Keratinocyte (primary cell): ENCODE measurements around the gene NCOA7. TPM values are rescaled to one million over a fixed set of nuclear protein-coding genes. Genes with fewer than 3 reads are reported as not detected.
"Not testable (repeated sequence)": the region's sequence is repeated elsewhere in the genome, so short reads cannot be mapped to it uniquely, and the experiment has no call there.

ENCODE experiments used
- DNase-seq: peaks from one replicate; pipeline ENCODE4 v3.0.0-alpha.2; 2011; ENCODE audit warnings: low read depth, missing footprints, low spot score
- FAIRE-seq: peaks from 2 replicates; lab custom pipeline; 2011; peaks lifted over from hg19 to GRCh38; lab: Jason Lieb, UNC
- H2AFZ ChIP-seq: 2 replicates; pipeline ENCODE4 v1.6.0; 2012; ENCODE audit warnings: low read length, control low read depth, inconsistent platforms; ENCODE audit not compliant: control insufficient read depth
- H3K27ac ChIP-seq: 2 replicates; pipeline ENCODE4 v1.5.1; 2011; ENCODE audit warnings: low read length; ENCODE audit not compliant: control insufficient read depth, insufficient read depth
- H3K27me3 ChIP-seq: 3 replicates; pipeline ENCODE4 v1.6.0; 2011; ENCODE audit warnings: low read length; ENCODE audit not compliant: control insufficient read depth, insufficient read depth; ENCODE audit errors: extremely low read depth
- H3K36me3 ChIP-seq, 2 experiments: 2 replicates in 1 of 2; 3 replicates in 1 of 2; pipeline ENCODE4 v1.5.1; 2011; ENCODE audit warnings: low read length in 2 of 2, mild to moderate bottlenecking in 1 of 2; ENCODE audit not compliant: control insufficient read depth in 2 of 2, insufficient read depth in 2 of 2; ENCODE audit errors: extremely low read depth in 1 of 2
- H3K4me1 ChIP-seq: 3 replicates; pipeline ENCODE4 v1.5.1; 2011; ENCODE audit warnings: low read length; ENCODE audit not compliant: control insufficient read depth, insufficient read depth; ENCODE audit errors: extremely low read depth
- H3K4me2 ChIP-seq: 3 replicates; pipeline ENCODE4 v1.6.0; 2011; ENCODE audit warnings: low read depth, low read length; ENCODE audit not compliant: control insufficient read depth, insufficient read depth; ENCODE audit errors: extremely low read depth
- H3K4me3 ChIP-seq, 3 experiments: fragments of 200-600 bp in 1 of 3; sonication (generic) in 1 of 3; 2 replicates in 2 of 3; 3 replicates in 1 of 3; pipeline ENCODE4 v1.5.1; 2011 to 2016; ENCODE audit warnings: low read length in 3 of 3, mild to moderate bottlenecking in 3 of 3, control low read depth in 2 of 3, inconsistent platforms in 1 of 3, low read depth in 1 of 3, mixed read lengths in 1 of 3, mixed run types in 1 of 3, moderate library complexity in 1 of 3; ENCODE audit not compliant: control insufficient read depth in 2 of 3, insufficient read depth in 2 of 3; ENCODE audit errors: extremely low read depth in 1 of 3
- H3K79me2 ChIP-seq: 2 replicates; pipeline ENCODE4 v1.6.0; 2012; ENCODE audit warnings: low read length; ENCODE audit not compliant: control insufficient read depth, insufficient read depth
- H3K9ac ChIP-seq: 3 replicates; pipeline ENCODE4 v1.6.0; 2011; ENCODE audit warnings: low read length; ENCODE audit not compliant: control insufficient read depth, insufficient read depth; ENCODE audit errors: extremely low read depth
- H3K9me1 ChIP-seq: 3 replicates; pipeline ENCODE4 v1.6.0; 2011; ENCODE audit warnings: low read length; ENCODE audit not compliant: control insufficient read depth, insufficient read depth; ENCODE audit errors: extremely low read depth
- H3K9me3 ChIP-seq: 2 replicates; pipeline ENCODE4 v1.5.1; 2012; ENCODE audit warnings: low read depth, low read length; ENCODE audit not compliant: control insufficient read depth
- H4K20me1 ChIP-seq: 3 replicates; pipeline ENCODE4 v1.6.0; 2011; ENCODE audit warnings: low read length; ENCODE audit not compliant: control insufficient read depth, insufficient read depth; ENCODE audit errors: extremely low read depth
- CTCF ChIP-seq, 3 experiments: IDR thresholded peaks in 1 of 3; conservative IDR thresholded peaks in 1 of 3; optimal IDR thresholded peaks in 1 of 3; 2 replicates in 2 of 3; 3 replicates in 1 of 3; pipeline versions ENCODE3 to v1.5.1; 2011; ENCODE audit warnings: low read length in 3 of 3, mild to moderate bottlenecking in 3 of 3, moderate library complexity in 2 of 3, control low read depth in 1 of 3, inconsistent platforms in 1 of 3; ENCODE audit not compliant: insufficient read depth in 2 of 3; ENCODE audit errors: extremely low read depth in 1 of 3
- EZH2 ChIP-seq: IDR thresholded peaks from one replicate; pipeline ENCODE4 v1.6.1; 2012; ENCODE audit warnings: inconsistent platforms, mild to moderate bottlenecking, low read length, moderate library complexity
- dilution Hi-C: fragments of 300-500 bp; cut with MboI; formaldehyde crosslinking; loops from one replicate; pipeline ENCODE4 v1.7.0; 2020; ENCODE audit warnings: low sequenced_read_pairs; ENCODE audit not compliant: extremely low pct_ligation_motif_present
- polyA plus RNA-seq, 5 experiments: library from polyadenylated mRNA; depleted of rRNA in 3 of 5; stranded (reverse) in 3 of 5; stranded (forward) in 1 of 5; unstranded in 1 of 5; fragments of >200 nt; gene quantifications; 1 replicate in 1 of 5; 2 replicates in 3 of 5; 3 replicates in 1 of 5; pipeline versions ENCODE4 v1.2.1 to v1.2.3, GENCODE V29; 2011 to 2012; ENCODE audit warnings: missing spikeins in 2 of 5, low read depth in 1 of 5, low replicate concordance in 1 of 5

The NCOA7 gene
- polyA plus RNA-seq, 1 donor (not counting 4 experiments of a cell fraction or from before 2014, with no cell fraction given), result 20.5 TPM

GRCh38 chr6:125970760-125971159 lies 180.0 kb downstream of the NCOA7 start:
- H3K9me3 ChIP-seq, result no peaks in the 10 kb centered on the region
- H3K4me3 ChIP-seq, result no peak overlapping the region
- H3K27ac ChIP-seq, result no peak overlapping the region
- H2AFZ ChIP-seq, result no peak overlapping the region
- no peaks in the 10 kb centered on the region for H4K20me1 ChIP-seq
- H3K9ac ChIP-seq, result no peak overlapping the region
- FAIRE-seq, result no peak
- no peaks in the 10 kb centered on the region for H3K27me3 ChIP-seq
- no peaks in the 10 kb centered on the region for H3K9me1 ChIP-seq
- no peaks in the 10 kb centered on the region for H3K4me1 ChIP-seq
- dilution Hi-C loops, result no loop called here
- no peak for DNase-seq
- no peaks in the 10 kb centered on the region for H3K79me2 ChIP-seq
- TF ChIP-seq CTCF (optimal IDR thresholded peaks at IDR 0.05 in 1 of 3, IDR thresholded peaks at IDR 0.05 in 1 of 3, conservative IDR thresholded peaks at IDR 0.05 in 1 of 3; ENCODE audit: extremely low read depth in 1 of 3, insufficient read depth in 2 of 3, low read length in 3 of 3) (no peak), EZH2 (no peak)
- H3K4me2 ChIP-seq, result no peak overlapping the region
- H3K36me3 ChIP-seq, result peaks cover 4 to 8% of the 10 kb centered on the region in 2 experiments

GRCh38 chr6:125972478-125972877 lies 181.7 kb downstream of the NCOA7 start:
- H3K9me3 ChIP-seq, H3K9me1 ChIP-seq, H3K4me1 ChIP-seq, H3K27me3 ChIP-seq, H2AFZ ChIP-seq, H3K36me3 ChIP-seq, DNase-seq, H3K79me2 ChIP-seq, dilution Hi-C loops, H3K4me2 ChIP-seq, FAIRE-seq, H3K27ac ChIP-seq, H3K9ac ChIP-seq, H3K4me3 ChIP-seq, H4K20me1 ChIP-seq: not testable (repeated sequence)

GRCh38 chr6:125974214-125974866 lies 183.6 kb downstream of the NCOA7 start:
- Histone ChIP-seq H3K9me3 (no peaks in the 10 kb centered on the region), H3K4me3 (no peak overlapping the region), H3K9me1 (no peaks in the 10 kb centered on the region), H3K79me2 (no peaks in the 10 kb centered on the region), H3K4me1 (no peaks in the 10 kb centered on the region), H3K9ac (peak overlapping the region; percentile 22), H2AFZ (no peak overlapping the region), H4K20me1 (no peaks in the 10 kb centered on the region), H3K27me3 (no peaks in the 10 kb centered on the region), H3K4me2 (no peak overlapping the region), H3K27ac (peak overlapping the region; percentile 78), H3K36me3 (peaks cover 3 to 5% of the 10 kb centered on the region in 2 experiments)
- FAIRE-seq (no peak), DNase-seq (no peak)
- dilution Hi-C loops, result no loop called here
- peak in 2 of 3 experiments; percentile 18 to 38 for TF ChIP-seq CTCF (optimal IDR thresholded peaks at IDR 0.05 in 1 of 3, IDR thresholded peaks at IDR 0.05 in 1 of 3, conservative IDR thresholded peaks at IDR 0.05 in 1 of 3; ENCODE audit: extremely low read depth in 1 of 3, insufficient read depth in 2 of 3, low read length in 3 of 3)
- TF ChIP-seq EZH2, result no peak
